Measurements from ENCODE around the gene DYNC1I1. TPM values are rescaled to one million over a fixed set of nuclear protein-coding genes. Genes with fewer than 3 reads are reported as not detected.
A peak's percentile ranks its signal among the peaks of the same experiment; 100 is the strongest.

DYNC1I1 gene
- total and polyA plus RNA-seq, 2 of the 13 experiments (the other 11 are each of a cell fraction or from before 2014, with no cell fraction given), result not detected

DNA sequence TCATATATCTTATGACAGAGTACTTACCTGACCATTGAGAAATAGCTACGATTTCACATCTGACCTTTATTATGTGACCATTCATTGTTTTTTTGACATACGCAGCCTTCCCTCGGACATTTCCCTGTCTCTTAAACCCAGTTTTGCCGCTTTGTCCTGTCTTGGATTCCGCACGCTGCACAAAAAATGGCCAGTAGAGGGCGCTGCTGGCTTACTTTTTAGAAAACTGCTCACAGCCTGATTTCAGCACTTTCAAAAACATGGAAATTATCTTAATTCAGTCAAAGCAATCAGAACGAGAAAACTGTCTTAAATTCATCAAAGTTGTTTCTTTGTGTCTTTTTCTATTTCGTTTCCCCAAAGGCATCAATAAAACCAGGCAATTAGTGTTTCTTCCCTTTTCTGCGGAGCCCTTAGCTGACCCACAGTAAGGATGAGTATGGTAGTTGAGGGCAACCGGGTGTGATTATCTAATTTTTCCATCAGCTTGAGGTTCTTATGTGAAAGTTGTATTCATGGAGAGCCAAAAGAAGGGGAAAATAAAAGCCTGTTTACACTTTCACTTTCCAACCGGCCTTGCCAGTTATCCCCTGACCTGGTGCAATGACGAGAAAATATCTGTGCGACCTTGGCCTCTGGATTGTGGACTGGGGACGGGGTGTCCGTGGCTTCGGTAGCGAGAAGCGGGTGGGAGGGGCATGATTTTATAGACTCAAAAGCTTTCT lies 144.4 kb downstream of the DYNC1I1 start (continued):
- TF ChIP-seq PAXIP1 (CRISPR knock-in tag; conservative IDR thresholded peaks at IDR 0.05) (peak; percentile 64), PPARG (CRISPR knock-in tag; conservative IDR thresholded peaks at IDR 0.05) (0 out of 2 replicates have a peak, but pooled peaks have one; percentile 7), CREB1 (IDR thresholded peaks at IDR 0.05) (no peak), CREB1 (CRISPR knock-in tag; IDR thresholded peaks at IDR 0.05) (no peak), NR2C2 (CRISPR knock-in tag; IDR thresholded peaks at IDR 0.05; ENCODE audit: borderline replicate concordance) (0 out of 2 replicates have a peak, but pooled peaks have one; percentile 40), MAFF (IDR thresholded peaks at IDR 0.05; ENCODE audit: low read depth, low read length) (peak; percentile 31; the same call in 1 of the 2 replicates), HDAC6 (IDR thresholded peaks at IDR 0.05; ENCODE audit: low read depth, low read length) (no peak), ZNF512B (CRISPR knock-in tag; IDR thresholded peaks at IDR 0.05; ENCODE audit: borderline replicate concordance) (peak; percentile 84; the same call in 1 of the 2 replicates)
- TF ChIP-seq, protein P1, sequence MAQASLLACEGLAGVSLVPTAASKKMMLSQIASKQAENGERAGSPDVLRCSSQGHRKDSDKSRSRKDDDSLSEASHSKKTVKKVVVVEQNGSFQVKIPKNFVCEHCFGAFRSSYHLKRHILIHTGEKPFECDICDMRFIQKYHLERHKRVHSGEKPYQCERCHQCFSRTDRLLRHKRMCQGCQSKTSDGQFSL (CRISPR knock-in tag; IDR thresholded peaks at IDR 0.05), result no peak
- TF ChIP-seq, protein P2, sequence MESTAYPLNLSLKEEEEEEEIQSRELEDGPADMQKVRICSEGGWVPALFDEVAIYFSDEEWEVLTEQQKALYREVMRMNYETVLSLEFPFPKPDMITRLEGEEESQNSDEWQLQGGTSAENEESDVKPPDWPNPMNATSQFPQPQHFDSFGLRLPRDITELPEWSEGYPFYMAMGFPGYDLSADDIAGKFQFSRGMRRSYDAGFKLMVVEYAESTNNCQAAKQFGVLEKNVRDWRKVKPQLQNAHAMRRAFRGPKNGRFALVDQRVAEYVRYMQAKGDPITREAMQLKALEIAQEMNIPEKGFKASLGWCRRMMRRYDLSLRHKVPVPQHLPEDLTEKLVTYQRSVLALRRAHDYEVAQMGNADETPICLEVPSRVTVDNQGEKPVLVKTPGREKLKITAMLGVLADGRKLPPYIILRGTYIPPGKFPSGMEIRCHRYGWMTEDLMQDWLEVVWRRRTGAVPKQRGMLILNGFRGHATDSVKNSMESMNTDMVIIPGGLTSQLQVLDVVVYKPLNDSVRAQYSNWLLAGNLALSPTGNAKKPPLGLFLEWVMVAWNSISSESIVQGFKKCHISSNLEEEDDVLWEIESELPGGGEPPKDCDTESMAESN (CRISPR knock-in tag; conservative IDR thresholded peaks at IDR 0.05), result 0 out of 2 replicates have a peak, but pooled peaks have one; percentile 40
- TF ChIP-seq, protein P3, sequence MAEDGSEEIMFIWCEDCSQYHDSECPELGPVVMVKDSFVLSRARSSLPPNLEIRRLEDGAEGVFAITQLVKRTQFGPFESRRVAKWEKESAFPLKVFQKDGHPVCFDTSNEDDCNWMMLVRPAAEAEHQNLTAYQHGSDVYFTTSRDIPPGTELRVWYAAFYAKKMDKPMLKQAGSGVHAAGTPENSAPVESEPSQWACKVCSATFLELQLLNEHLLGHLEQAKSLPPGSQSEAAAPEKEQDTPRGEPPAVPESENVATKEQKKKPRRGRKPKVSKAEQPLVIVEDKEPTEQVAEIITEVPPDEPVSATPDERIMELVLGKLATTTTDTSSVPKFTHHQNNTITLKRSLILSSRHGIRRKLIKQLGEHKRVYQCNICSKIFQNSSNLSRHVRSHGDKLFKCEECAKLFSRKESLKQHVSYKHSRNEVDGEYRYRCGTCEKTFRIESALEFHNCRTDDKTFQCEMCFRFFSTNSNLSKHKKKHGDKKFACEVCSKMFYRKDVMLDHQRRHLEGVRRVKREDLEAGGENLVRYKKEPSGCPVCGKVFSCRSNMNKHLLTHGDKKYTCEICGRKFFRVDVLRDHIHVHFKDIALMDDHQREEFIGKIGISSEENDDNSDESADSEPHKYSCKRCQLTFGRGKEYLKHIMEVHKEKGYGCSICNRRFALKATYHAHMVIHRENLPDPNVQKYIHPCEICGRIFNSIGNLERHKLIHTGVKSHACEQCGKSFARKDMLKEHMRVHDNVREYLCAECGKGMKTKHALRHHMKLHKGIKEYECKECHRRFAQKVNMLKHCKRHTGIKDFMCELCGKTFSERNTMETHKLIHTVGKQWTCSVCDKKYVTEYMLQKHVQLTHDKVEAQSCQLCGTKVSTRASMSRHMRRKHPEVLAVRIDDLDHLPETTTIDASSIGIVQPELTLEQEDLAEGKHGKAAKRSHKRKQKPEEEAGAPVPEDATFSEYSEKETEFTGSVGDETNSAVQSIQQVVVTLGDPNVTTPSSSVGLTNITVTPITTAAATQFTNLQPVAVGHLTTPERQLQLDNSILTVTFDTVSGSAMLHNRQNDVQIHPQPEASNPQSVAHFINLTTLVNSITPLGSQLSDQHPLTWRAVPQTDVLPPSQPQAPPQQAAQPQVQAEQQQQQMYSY (CRISPR knock-in tag; IDR thresholded peaks at IDR 0.05), result no peak; the same call in 1 of the 2 replicates
- TF ChIP-seq, protein P4, sequence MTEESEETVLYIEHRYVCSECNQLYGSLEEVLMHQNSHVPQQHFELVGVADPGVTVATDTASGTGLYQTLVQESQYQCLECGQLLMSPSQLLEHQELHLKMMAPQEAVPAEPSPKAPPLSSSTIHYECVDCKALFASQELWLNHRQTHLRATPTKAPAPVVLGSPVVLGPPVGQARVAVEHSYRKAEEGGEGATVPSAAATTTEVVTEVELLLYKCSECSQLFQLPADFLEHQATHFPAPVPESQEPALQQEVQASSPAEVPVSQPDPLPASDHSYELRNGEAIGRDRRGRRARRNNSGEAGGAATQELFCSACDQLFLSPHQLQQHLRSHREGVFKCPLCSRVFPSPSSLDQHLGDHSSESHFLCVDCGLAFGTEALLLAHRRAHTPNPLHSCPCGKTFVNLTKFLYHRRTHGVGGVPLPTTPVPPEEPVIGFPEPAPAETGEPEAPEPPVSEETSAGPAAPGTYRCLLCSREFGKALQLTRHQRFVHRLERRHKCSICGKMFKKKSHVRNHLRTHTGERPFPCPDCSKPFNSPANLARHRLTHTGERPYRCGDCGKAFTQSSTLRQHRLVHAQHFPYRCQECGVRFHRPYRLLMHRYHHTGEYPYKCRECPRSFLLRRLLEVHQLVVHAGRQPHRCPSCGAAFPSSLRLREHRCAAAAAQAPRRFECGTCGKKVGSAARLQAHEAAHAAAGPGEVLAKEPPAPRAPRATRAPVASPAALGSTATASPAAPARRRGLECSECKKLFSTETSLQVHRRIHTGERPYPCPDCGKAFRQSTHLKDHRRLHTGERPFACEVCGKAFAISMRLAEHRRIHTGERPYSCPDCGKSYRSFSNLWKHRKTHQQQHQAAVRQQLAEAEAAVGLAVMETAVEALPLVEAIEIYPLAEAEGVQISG (CRISPR knock-in tag; IDR thresholded peaks at IDR 0.05), result 0 out of 2 replicates have a peak, but pooled peaks have one; percentile 17

Data from HepG2 (cell line).